OCI-LY7 (cell line): Measurements from ENCODE around the gene THRAP3. TPM values are rescaled to one million over a fixed set of nuclear protein-coding genes. Genes with fewer than 3 reads are reported as not detected.

Experiments
- BruUV-seq: library from RNA; stranded (reverse); fragments of 400-500 nt; replicated peaks from 2 replicates; lab custom pipeline; 2021; lab: Mats Ljungman, UMichigan
- CTCF ChIA-PET: fragments of 300-600 bp; sonication (Branson Sonifier 250); formaldehyde crosslinking; loops from one replicate; lab custom pipeline; 2022; ENCODE audit warnings: antibody characterized with exemption; ENCODE audit not compliant: unreplicated experiment; lab: Charles Lee
- POLR2A ChIA-PET: fragments of 300-600 bp; sonication (Branson Sonifier 250); formaldehyde crosslinking; loops from one replicate; lab custom pipeline; 2022; ENCODE audit warnings: antibody characterized with exemption; lab: Charles Lee
- DNase-seq: peaks from one replicate; pipeline ENCODE4 v3.0.0-alpha.2; 2015; ENCODE audit warnings: low spot score
- H2AFZ ChIP-seq: fragments of 200-600 bp; sonication (generic), shearing (Covaris generic); 2 replicates; pipeline ENCODE4 v1.6.1; 2014; ENCODE audit warnings: mild to moderate bottlenecking, antibody characterized with exemption, low read length, moderate library complexity
- H3K27ac ChIP-seq: fragments of 200-600 bp; sonication (generic); 2 replicates; pipeline ENCODE4 v1.5.1; 2014; ENCODE audit warnings: mixed run types, low read depth, mild to moderate bottlenecking, moderate library complexity, low read length, inconsistent platforms; ENCODE audit not compliant: poor library complexity, severe bottlenecking
- H3K36me3 ChIP-seq: fragments of 200-600 bp; sonication (generic); 2 replicates; pipeline ENCODE4 v1.6.1; 2014; ENCODE audit warnings: mild to moderate bottlenecking, antibody characterized with exemption, low read length, moderate library complexity, mixed read lengths; ENCODE audit not compliant: insufficient read depth
- H3K4me1 ChIP-seq: fragments of 200-600 bp; sonication (generic); 2 replicates; pipeline ENCODE4 v1.5.1; 2014; ENCODE audit warnings: mild to moderate bottlenecking, low read length; ENCODE audit not compliant: insufficient read depth, poor library complexity, severe bottlenecking
- H3K4me2 ChIP-seq: fragments of 200-600 bp; sonication (generic); 2 replicates; pipeline ENCODE4 v1.6.1; 2014; ENCODE audit warnings: mild to moderate bottlenecking, low read length
- H3K4me3 ChIP-seq: fragments of 200-600 bp; sonication (generic); 2 replicates; pipeline ENCODE4 v1.5.1; 2014; ENCODE audit warnings: mild to moderate bottlenecking, low read depth, low read length; ENCODE audit not compliant: poor library complexity, severe bottlenecking
- H3K79me2 ChIP-seq: fragments of 200-600 bp; sonication (generic); 2 replicates; pipeline ENCODE4 v1.6.1; 2016; ENCODE audit warnings: low read depth, mild to moderate bottlenecking, low read length, moderate library complexity, mixed read lengths; ENCODE audit not compliant: insufficient read depth
- H3K9me2 ChIP-seq: fragments of 200-600 bp; sonication (generic); 2 replicates; pipeline ENCODE4 v1.6.1; 2016; ENCODE audit warnings: mild to moderate bottlenecking, low read length, mixed read lengths; ENCODE audit not compliant: insufficient read depth
- H3K9me3 ChIP-seq: fragments of 200-600 bp; sonication (generic); 2 replicates; pipeline ENCODE4 v1.6.1; 2014; ENCODE audit warnings: mild to moderate bottlenecking, mixed run types, low read length, mixed read lengths
- H4K20me1 ChIP-seq: fragments of 200-600 bp; sonication (generic); 2 replicates; pipeline ENCODE4 v1.6.1; 2014; ENCODE audit warnings: mild to moderate bottlenecking, antibody characterized with exemption, low read length, moderate library complexity, mixed read lengths; ENCODE audit not compliant: insufficient read depth
- EZH2phosphoT487 ChIP-seq: fragments of 200-600 bp; sonication (generic); IDR thresholded peaks from 2 replicates; pipeline ENCODE4 v1.6.1; 2018; ENCODE audit warnings: low read depth, borderline replicate concordance, mild to moderate bottlenecking, mixed run types, antibody characterized with exemption, low read length, moderate library complexity, mixed read lengths
- intact Hi-C: fragments of 100-400 bp; cut with micrococcal nuclease; formaldehyde crosslinking; loops from one replicate; pipeline ENCODE4 v1.10.0; 2022; ENCODE audit not compliant: unreplicated experiment
- total RNA-seq, 2 experiments: library from RNA; depleted of rRNA in 1 of 2; stranded (reverse); fragments of >200 nt in 1 of 2; shearing (Covaris generic) in 1 of 2; gene quantifications; 2 replicates each; pipeline ENCODE4 v1.2.3, GENCODE V29; 2014 to 2022
- TF ChIP-seq, protein P1 (sequence below): fragments of 200-600 bp; sonication (generic); conservative IDR thresholded peaks from 2 replicates; pipeline ENCODE4 v1.5.1; 2014; ENCODE audit warnings: mild to moderate bottlenecking, antibody characterized with exemption, low read length, moderate library complexity, mixed read lengths

THRAP3 gene
- total RNA-seq, 2 experiments from 2014 or later = 98.7 to 132 TPM

DNA sequence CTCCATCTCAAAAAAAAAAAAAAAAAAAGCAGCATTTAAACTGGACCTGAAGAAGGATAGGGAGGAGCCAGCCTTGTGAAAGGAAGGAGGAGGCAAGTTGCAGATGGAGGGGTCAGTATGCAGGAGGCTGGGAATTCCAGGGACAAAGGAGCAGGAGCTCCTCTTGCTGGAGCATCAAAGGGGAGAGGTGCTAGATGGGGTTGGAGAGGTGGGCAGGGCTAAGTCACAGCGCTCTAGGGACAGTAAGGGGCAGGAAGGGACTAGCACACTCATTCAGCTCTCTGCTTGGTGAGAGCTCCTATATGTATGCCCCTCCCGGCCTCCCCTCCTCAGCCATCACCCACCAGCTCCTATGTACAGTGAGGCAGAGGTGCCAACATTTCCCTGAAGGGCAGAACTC lies 41.5 kb upstream of the THRAP3 start:
- no peak for TF ChIP-seq EZH2phosphoT487
- TF ChIP-seq, protein P1, sequence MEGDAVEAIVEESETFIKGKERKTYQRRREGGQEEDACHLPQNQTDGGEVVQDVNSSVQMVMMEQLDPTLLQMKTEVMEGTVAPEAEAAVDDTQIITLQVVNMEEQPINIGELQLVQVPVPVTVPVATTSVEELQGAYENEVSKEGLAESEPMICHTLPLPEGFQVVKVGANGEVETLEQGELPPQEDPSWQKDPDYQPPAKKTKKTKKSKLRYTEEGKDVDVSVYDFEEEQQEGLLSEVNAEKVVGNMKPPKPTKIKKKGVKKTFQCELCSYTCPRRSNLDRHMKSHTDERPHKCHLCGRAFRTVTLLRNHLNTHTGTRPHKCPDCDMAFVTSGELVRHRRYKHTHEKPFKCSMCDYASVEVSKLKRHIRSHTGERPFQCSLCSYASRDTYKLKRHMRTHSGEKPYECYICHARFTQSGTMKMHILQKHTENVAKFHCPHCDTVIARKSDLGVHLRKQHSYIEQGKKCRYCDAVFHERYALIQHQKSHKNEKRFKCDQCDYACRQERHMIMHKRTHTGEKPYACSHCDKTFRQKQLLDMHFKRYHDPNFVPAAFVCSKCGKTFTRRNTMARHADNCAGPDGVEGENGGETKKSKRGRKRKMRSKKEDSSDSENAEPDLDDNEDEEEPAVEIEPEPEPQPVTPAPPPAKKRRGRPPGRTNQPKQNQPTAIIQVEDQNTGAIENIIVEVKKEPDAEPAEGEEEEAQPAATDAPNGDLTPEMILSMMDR = no peak
- Histone ChIP-seq H3K4me3 (no peak overlapping the region), H3K4me1 (peaks cover under 1% of the 10 kb centered on the region), H3K36me3 (peaks cover 41% of the 10 kb centered on the region), H3K9me3 (no peaks in the 10 kb centered on the region), H3K9me2 (no peaks in the 10 kb centered on the region), H3K27ac (no peak overlapping the region), H4K20me1 (no peaks in the 10 kb centered on the region), H2AFZ (no peak overlapping the region), H3K4me2 (no peak overlapping the region), H3K79me2 (no peaks in the 10 kb centered on the region)
- no peak for DNase-seq
- intact Hi-C loops = no loop called here
- POLR2A ChIA-PET = interaction anchor here (0.7 to 1.8 kb wide), 3 partner anchors 12 to 534 kb away, joined by 3 to 6 read pairs (median 5); no protein-coding TSS in a partner anchor
- BruUV-seq = no TSS peak
- CTCF ChIA-PET = interaction anchor here (0.8 kb wide), 1 partner anchor 48 kb away, joined by 3 read pairs; no protein-coding TSS in a partner anchor

DNA sequence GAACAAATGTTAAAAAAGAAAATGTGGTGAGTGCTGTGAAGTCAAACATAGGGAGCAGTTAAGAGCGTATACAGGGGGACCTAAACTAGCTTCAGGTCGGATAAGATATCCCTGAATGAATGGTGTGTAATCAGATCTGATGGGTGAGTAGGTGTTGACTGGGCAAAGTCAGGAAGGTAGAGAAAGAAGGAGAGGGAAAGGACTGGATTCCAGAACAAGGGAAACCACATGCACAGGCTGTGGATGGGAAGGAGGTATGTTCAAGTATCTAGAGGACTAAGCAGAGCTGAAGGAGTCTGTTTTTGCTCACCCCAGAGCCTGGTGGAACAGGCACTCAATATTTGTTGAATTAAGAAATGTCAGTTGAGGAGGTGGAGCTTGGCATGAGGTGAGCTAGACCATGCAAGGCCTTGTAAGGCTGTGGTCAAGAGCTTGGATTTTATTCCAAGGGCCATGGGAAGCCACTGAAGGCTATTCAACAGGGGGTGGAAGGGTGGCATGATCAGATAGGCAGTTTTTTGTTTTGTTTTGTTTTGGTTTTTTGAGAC lies 40.9 kb upstream of the THRAP3 start:
- Histone ChIP-seq H3K4me2 (no peak overlapping the region), H3K9me2 (no peaks in the 10 kb centered on the region), H3K79me2 (no peaks in the 10 kb centered on the region), H3K36me3 (peaks cover 36% of the 10 kb centered on the region), H3K4me1 (peaks cover 5% of the 10 kb centered on the region), H3K4me3 (no peak overlapping the region), H3K9me3 (no peaks in the 10 kb centered on the region), H2AFZ (no peak overlapping the region), H4K20me1 (no peaks in the 10 kb centered on the region), H3K27ac (no peak overlapping the region)
- ChIA-PET CTCF (no interaction called here), POLR2A (interaction anchor here (0.6 to 1.8 kb wide), 3 partner anchors 11 to 533 kb away, joined by 3 to 6 read pairs (median 5); no protein-coding TSS in a partner anchor)
- intact Hi-C loops = no loop called here
- no TSS peak for BruUV-seq
- no peak for DNase-seq
- no peak for TF ChIP-seq EZH2phosphoT487
- TF ChIP-seq, protein P1 = no peak
